HCT116 (cell line): ENCODE results near the gene AQP1.

Experiments used
- CEBPB ChIP-seq: IDR thresholded peaks from 2 replicates; pipeline ENCODE4 v1.6.1; 2012; ENCODE audit warnings: low read depth
- EZH2 ChIP-seq: fragments of 200-600 bp; sonication (generic); IDR thresholded peaks from 2 replicates; pipeline ENCODE4 v1.6.1; 2017; ENCODE audit warnings: antibody characterized with exemption, mixed run types
- JUND ChIP-seq: IDR thresholded peaks from 2 replicates; pipeline ENCODE4 v1.6.1; 2012
- POLR2AphosphoS5 ChIP-seq: IDR thresholded peaks from 2 replicates; pipeline ENCODE4 v1.6.1; 2011; ENCODE audit warnings: mild to moderate bottlenecking, low read depth, low read length, moderate library complexity
- YY1 ChIP-seq: IDR thresholded peaks from 2 replicates; pipeline ENCODE4 v1.6.1; 2011; ENCODE audit warnings: low read length, low read depth, moderate library complexity, mild to moderate bottlenecking; ENCODE audit not compliant: insufficient replicate concordance; ENCODE audit errors: extremely low read depth
- ZNF274 ChIP-seq: fragments of 200-500 bp; sonication (Bioruptor generic); IDR thresholded peaks from 2 replicates; pipeline ENCODE4 v1.6.1; 2014; ENCODE audit warnings: mild to moderate bottlenecking, low read depth, low read length, inconsistent platforms
- TF ChIP-seq, protein P1 (sequence below), 3 experiments: fragments of 200-600 bp in 1 of 3; sonication (generic) in 1 of 3; IDR thresholded peaks in 2 of 3; conservative IDR thresholded peaks in 1 of 3; 2 replicates each; pipeline ENCODE4 v1.5.1; 2012 to 2017; ENCODE audit warnings: low read depth in 2 of 3, low read length in 2 of 3, antibody characterized with exemption in 1 of 3, borderline replicate concordance in 1 of 3, control low read depth in 1 of 3, mild to moderate bottlenecking in 1 of 3, mixed read lengths in 1 of 3, mixed run types in 1 of 3, moderate library complexity in 1 of 3; ENCODE audit not compliant: insufficient read depth in 1 of 3
- TF ChIP-seq, protein P2 (sequence below): IDR thresholded peaks from 2 replicates; pipeline ENCODE4 v1.6.1; 2012

DNA sequence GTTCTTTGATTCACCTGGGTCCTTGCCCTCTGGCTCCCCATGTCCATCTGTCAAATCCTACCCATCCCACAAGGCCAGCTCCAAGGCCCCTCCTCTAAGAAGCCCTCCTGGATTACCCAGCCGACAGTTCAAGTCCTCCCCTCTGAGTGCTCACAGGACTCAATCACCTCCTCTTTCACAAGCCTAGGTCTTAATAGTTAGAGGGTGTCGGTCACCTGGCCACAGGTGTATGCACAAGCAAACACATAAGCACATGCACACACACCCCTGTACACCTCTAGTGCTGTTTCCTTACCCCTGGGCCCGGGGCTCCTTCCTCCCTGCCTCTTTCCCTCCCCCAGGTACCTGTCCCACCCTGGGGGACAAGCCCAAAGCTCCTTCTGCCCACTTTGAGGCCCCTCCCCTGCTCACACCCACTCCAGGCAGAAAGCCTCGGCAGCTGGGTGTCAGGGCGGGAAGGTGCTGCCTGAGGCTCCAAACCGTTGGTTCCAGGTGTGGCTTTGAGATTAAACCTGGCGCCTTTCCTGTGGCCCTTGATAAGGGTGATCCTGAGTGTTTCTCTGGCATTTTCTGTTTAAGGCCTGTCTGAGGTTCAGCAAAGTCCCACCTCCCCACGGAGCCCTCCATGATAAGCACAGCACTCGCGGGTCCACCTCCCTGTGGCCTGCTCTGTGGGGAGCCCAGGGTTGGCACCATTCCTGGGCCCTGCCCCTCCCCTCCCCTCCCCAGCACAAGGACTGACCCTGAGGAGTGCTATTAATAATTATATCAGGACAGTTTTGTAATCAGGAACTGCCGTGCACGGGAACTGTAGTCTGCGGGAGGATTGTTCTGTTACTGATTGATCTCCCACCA, 14.6 kb upstream of the AQP1 start:
- TF ChIP-seq YY1 = no peak
- TF ChIP-seq POLR2AphosphoS5 = no peak
- TF ChIP-seq CEBPB = no peak
- TF ChIP-seq ZNF274 = no peak
- TF ChIP-seq, protein P1, sequence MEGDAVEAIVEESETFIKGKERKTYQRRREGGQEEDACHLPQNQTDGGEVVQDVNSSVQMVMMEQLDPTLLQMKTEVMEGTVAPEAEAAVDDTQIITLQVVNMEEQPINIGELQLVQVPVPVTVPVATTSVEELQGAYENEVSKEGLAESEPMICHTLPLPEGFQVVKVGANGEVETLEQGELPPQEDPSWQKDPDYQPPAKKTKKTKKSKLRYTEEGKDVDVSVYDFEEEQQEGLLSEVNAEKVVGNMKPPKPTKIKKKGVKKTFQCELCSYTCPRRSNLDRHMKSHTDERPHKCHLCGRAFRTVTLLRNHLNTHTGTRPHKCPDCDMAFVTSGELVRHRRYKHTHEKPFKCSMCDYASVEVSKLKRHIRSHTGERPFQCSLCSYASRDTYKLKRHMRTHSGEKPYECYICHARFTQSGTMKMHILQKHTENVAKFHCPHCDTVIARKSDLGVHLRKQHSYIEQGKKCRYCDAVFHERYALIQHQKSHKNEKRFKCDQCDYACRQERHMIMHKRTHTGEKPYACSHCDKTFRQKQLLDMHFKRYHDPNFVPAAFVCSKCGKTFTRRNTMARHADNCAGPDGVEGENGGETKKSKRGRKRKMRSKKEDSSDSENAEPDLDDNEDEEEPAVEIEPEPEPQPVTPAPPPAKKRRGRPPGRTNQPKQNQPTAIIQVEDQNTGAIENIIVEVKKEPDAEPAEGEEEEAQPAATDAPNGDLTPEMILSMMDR (IDR thresholded peaks at IDR 0.05 in 2 of 3, conservative IDR thresholded peaks at IDR 0.05 in 1 of 3; ENCODE audit: borderline replicate concordance in 1 of 3, insufficient read depth in 1 of 3, low read depth in 2 of 3, low read length in 2 of 3) = no peak
- TF ChIP-seq, protein P2, sequence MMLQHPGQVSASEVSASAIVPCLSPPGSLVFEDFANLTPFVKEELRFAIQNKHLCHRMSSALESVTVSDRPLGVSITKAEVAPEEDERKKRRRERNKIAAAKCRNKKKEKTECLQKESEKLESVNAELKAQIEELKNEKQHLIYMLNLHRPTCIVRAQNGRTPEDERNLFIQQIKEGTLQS = no peak
- no peak for TF ChIP-seq JUND
- TF ChIP-seq EZH2 = no peak
